Parietal lobe (tissue), 1 donor: ENCODE data around the gene THOP1. TPM values are rescaled to one million over a fixed set of nuclear protein-coding genes. Genes with fewer than 3 reads are reported as not detected.

Source experiments
- total RNA-seq: library from RNA; depleted of rRNA; stranded (reverse); fragments of >200 nt; gene quantifications from one replicate; pipeline ENCODE4 v1.2.3, GENCODE V29; 2014

THOP1 gene
- total RNA-seq, result 40.7 TPM

DNA sequence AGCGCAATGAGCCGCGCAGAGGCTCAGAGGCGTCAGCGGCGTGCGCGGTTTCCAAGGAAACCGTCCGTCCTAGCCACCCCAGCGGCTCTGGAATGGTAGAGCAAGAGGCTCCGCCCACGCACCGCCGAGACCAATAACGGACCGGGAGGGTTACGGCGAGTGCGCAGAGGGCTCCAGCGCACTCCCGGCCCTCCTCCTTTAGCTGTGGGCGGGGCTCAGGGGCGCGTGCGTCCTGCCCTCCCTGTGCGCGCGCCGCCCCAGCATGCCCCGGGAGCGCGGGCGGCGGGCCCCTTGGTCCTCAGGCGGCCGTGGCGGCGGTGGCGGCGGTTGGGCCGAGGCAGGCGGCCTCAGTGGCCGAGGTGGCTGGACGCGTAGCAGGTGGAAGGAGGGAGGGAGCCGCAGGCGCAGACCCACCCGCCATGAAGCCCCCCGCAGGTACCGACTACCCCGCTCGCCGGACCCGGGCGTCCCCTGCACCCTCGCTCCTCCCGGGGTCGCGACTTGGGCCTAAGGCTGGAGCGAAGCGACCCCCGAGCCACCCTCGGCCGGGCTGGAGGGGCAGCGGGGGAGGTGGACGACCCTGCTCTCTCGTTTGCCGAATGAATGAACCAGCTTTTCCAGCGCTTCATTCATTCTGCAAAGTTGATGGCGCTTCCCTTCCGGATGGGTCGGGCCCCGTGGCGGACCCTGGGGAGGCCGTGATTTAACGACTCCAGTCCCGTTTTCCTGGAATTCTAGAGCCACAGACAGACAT is at the start of gene THOP1:
TSS of gene THOP1 (plus strand) at position 260 of the 754 bp plus-strand sequence. CDS start at position 420, 160 bp downstream.

DNA sequence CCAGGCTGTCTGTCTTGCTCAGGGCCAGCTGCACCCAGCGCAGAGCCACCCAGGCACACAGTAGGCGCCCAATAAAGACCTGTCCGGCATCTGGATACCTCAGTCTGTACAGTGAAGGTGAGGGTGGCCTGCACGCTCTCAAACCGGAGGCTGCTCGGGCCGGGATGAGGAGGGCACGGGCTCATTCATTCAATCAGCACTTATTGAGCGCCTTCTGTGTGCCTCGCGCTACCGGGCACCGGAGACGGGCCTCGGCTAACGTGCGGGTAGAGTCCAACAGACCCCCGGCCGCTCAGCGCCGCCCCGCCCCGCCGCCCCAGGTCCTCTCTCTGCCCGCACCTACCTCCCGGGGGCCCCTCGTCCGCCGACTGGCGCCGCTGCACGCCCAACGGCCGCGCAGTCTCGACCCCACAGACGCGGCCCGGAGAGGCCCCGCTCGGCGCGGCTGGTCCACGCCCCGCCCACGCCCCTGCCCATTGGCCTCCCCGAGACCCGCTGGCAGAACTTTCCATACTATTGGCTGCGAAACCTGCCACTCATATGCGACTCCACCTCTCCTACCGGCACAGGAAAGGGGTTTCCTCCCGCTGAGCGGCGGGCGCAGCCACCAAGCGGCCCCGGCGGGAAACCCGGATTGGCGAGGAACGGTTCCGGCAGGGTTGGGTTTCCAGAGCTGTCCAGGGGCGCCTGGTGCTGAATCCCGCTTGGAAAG is 45.5 kb upstream of the THOP1 start, which contains the start of gene SLC39A3:
TSS of gene SLC39A3 (minus strand) at position 416 of the 712 bp plus-strand sequence. CDS start 2,760 bp downstream, outside the sequence.

DNA sequence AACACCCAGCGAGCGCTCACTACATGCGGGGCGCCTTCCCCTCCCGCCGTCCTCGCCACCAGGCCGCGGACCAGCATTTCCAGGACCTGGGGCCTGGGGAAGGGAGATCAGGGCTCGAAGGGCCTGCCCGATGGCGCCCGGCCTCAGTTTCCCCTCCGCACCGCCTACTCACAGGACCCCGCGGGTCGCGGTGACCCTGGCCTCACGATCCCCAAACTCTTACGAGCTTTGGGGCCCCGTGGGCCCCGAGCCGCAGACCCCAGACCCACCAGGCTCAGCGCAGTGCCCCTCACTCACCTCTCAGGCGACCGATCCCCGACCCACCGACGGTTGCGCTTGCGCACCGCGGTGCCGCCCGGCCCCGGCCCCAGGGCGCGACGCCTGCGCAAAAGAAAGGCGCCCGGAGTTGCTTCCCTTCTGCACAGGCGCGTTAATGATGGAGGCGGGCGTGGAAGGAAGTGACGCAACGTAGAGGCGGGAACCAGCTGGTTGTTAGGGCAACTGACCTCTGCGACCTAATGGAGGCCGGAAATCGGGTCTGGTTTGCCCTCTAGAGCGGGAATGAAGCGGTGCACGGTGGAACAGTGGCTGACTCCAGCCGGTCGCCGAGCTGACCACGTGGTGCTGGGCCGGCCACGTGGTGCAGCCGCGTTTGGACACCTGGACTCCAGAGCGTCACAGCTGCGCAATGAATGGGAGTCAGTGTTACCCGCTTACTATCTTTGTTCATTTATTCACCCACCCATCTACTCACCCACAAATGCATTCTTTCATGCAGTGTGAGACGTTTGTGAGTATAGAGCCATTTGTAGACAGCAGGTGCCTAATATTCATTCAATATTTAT is 2.1 kb upstream of the THOP1 start, which contains the start of gene SGTA:
TSS of gene SGTA (minus strand) at position 338 of the 845 bp plus-strand sequence. CDS start 14,205 bp downstream, outside the sequence.

GRCh38 chr19:2819540-2820111 is 34.3 kb downstream of the THOP1 start, which contains the start of gene ZNF554:
ZNF554 (plus strand) TSS chr19:2819868; CDS start chr19:2820072, 204 bp downstream.

GRCh38 chr19:2840794-2841791 is 55.8 kb downstream of the THOP1 start, which contains the start of gene ZNF555:
ZNF555 (plus strand) TSS chr19:2841475; CDS start chr19:2841573, 98 bp downstream.

Other genes starting within 250 kb of the THOP1 start
- 5.6 TPM for gene GNG7, start 82.8 kb upstream of the THOP1 start, total RNA-seq
- 23.8 TPM for gene DIRAS1, start 64.1 kb upstream of the THOP1 start, total RNA-seq
- gene SLC39A3, start 45.5 kb upstream of the THOP1 start, total RNA-seq, result 22.5 TPM
- gene SGTA, start 2.2 kb upstream of the THOP1 start, total RNA-seq, result 40.4 TPM
- 15.7 TPM for gene ZNF554, start 34.4 kb downstream of the THOP1 start, total RNA-seq
- gene ZNF555, start 56.0 kb downstream of the THOP1 start, total RNA-seq, result 27.9 TPM
- gene ZNF556, start 81.8 kb downstream of the THOP1 start, total RNA-seq, result not detected
- gene ZNF57, start 115.4 kb downstream of the THOP1 start, total RNA-seq, result 4.4 TPM
- gene ZNF77, start 159.5 kb downstream of the THOP1 start, total RNA-seq, result 9.7 TPM
- gene TLE6, start 192.1 kb downstream of the THOP1 start, total RNA-seq, result 1.9 TPM
- 11.3 TPM for gene TLE2, start 243.8 kb downstream of the THOP1 start, total RNA-seq